HepG2 (cell line): Measurements from ENCODE around the gene SYCP2. TPM values are rescaled to one million over a fixed set of nuclear protein-coding genes. Genes with fewer than 3 reads are reported as not detected.

Experiments used
- HNF1A ChIP-seq, 2 experiments: sonication (generic) in 1 of 2; formaldehyde crosslinking in 1 of 2; IDR thresholded peaks; 2 replicates each; pipeline versions ENCODE4 v1.4.0 to v1.6.1; 2016 to 2020; ENCODE audit warnings: borderline replicate concordance in 1 of 2, low read depth in 1 of 2, mild to moderate bottlenecking in 1 of 2, missing genetic modification reagents in 1 of 2
- KLF12 ChIP-seq: sonication (generic); formaldehyde crosslinking; IDR thresholded peaks from 2 replicates; pipeline ENCODE4 v1.4.0; 2020; ENCODE audit warnings: missing genetic modification reagents, borderline replicate concordance
- MIXL1 ChIP-seq: IDR thresholded peaks from 2 replicates; pipeline ENCODE4 v1.6.1; 2016
- NONO ChIP-seq, 2 experiments: fragments of 450-650 bp in 1 of 2; sonication (generic) in 1 of 2; formaldehyde crosslinking in 1 of 2; IDR thresholded peaks in 1 of 2; conservative IDR thresholded peaks in 1 of 2; 2 replicates each; pipeline versions ENCODE4 v1.6.1 to v1.8.0; 2017 to 2022; ENCODE audit warnings: mild to moderate bottlenecking in 1 of 2, missing genetic modification reagents in 1 of 2, moderate library complexity in 1 of 2
- NRL ChIP-seq: sonication (generic); formaldehyde crosslinking; IDR thresholded peaks from 2 replicates; pipeline ENCODE4 v1.5.0; 2020; ENCODE audit warnings: missing genetic modification reagents, mild to moderate bottlenecking, moderate library complexity, borderline replicate concordance
- TBX3 ChIP-seq: fragments of 450-650 bp; IDR thresholded peaks from 2 replicates; pipeline ENCODE4 v1.6.1; 2017; ENCODE audit warnings: antibody characterized with exemption, mild to moderate bottlenecking, inconsistent platforms, borderline replicate concordance
- ZFP36L1 ChIP-seq: sonication (generic); formaldehyde crosslinking; IDR thresholded peaks from 2 replicates; pipeline ENCODE4 v1.8.0; 2022; ENCODE audit warnings: mild to moderate bottlenecking, missing genetic modification reagents, moderate library complexity
- ZNF451 ChIP-seq: sonication (generic); formaldehyde crosslinking; IDR thresholded peaks from 2 replicates; pipeline ENCODE4 v1.5.0; 2020; ENCODE audit warnings: mild to moderate bottlenecking, missing genetic modification reagents
- ZNF501 ChIP-seq: sonication (generic); formaldehyde crosslinking; IDR thresholded peaks from 2 replicates; pipeline ENCODE4 v1.5.1; 2020; ENCODE audit warnings: mild to moderate bottlenecking, moderate library complexity, missing genetic modification reagents
- ZNF552 ChIP-seq: sonication (generic); formaldehyde crosslinking; IDR thresholded peaks from 2 replicates; pipeline ENCODE4 v1.9.0; 2022; ENCODE audit warnings: missing genetic modification reagents, mild to moderate bottlenecking, borderline replicate concordance
- polyA plus RNA-seq, 8 experiments: library from polyadenylated mRNA; depleted of rRNA in 3 of 8; stranded (reverse) in 7 of 8; unstranded in 1 of 8; fragments of >200 nt; fragmentation: Illumina TruSeq in 4 of 8; extraction: Trizol in 4 of 8; gene quantifications; 2 replicates each; pipeline versions ENCODE4 v1.2.1 to v1.2.3, GENCODE V29; 2011 to 2016; ENCODE audit warnings: low read depth in 4 of 8, missing spikeins in 1 of 8, mixed read lengths in 1 of 8; ENCODE audit not compliant: insufficient read depth in 1 of 8
- total RNA-seq, 5 experiments: library from RNA; depleted of rRNA; stranded (reverse); fragments of >200 nt; fragmentation: Illumina TruSeq; extraction: Trizol; gene quantifications; 2 replicates each; pipeline ENCODE4 v1.2.3, GENCODE V29; 2016; ENCODE audit warnings: low read depth in 1 of 5
- TF ChIP-seq, protein P1 (sequence below): IDR thresholded peaks from 2 replicates; pipeline ENCODE4 v1.6.1; 2018; ENCODE audit warnings: missing genetic modification reagents, mild to moderate bottlenecking, missing compliant biosample characterization
- TF ChIP-seq, protein P2 (sequence below), 2 experiments: fragments of 450-650 bp in 1 of 2; sonication (generic) in 1 of 2; formaldehyde crosslinking in 1 of 2; IDR thresholded peaks; 2 replicates each; pipeline versions ENCODE4 v1.6.1 to v1.8.0; 2016 to 2022; ENCODE audit warnings: antibody characterized with exemption in 1 of 2, mild to moderate bottlenecking in 1 of 2, missing genetic modification reagents in 1 of 2

SYCP2 gene
- total and polyA plus RNA-seq, 2 of the 13 experiments (the other 11 are each of a cell fraction or from before 2014, with no cell fraction given) = 0.07 to 0.24 TPM

DNA sequence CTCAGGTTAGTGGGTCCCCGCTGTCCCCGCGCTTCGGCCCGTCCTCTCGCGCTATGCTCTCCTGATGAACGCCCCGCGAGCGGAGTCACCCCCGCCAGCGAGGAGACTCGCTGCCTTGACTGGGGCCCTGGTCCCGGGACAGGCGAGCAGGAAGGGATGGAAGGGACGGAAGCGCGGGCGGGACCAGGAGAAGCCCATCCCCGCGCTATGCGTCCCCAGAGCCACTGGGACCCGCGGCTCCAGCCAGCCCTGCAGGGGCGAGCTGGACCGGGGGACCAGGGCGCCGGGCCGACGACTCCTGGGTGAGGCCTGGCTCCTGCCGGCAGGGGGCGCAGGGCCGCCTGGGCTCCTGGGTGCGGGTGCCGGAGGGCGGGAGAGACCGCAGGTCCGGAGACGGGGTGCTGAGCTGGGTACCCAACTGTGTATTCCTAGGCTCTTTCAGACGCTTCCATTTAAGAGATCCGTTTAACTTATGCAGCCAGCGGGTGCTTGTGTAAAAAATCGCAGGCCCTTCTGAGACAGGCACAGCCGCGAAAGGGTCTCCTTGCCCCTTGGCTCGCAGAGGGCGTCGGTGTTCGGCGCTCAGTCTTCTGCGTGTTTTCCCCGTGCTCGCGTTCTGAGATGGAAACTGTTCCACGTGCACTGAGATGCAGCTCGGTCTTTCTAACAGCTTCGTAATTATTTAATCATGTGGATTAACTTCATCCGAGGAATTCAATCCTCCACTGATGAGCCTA, 580 bp upstream of the SYCP2 start (continued):
- TF ChIP-seq TBX3 (no peak), NONO (IDR thresholded peaks at IDR 0.05) (no peak), NONO (CRISPR knock-in tag; conservative IDR thresholded peaks at IDR 0.05) (0 out of 2 replicates have a peak, but pooled peaks have one; percentile 44), NRL (CRISPR knock-in tag) (peak; percentile 58; the same call in 1 of the 2 replicates), ZNF451 (0 out of 2 replicates have a peak, but pooled peaks have one; percentile 42), HNF1A (IDR thresholded peaks at IDR 0.05; ENCODE audit: low read depth) (no peak), HNF1A (CRISPR knock-in tag; IDR thresholded peaks at IDR 0.05; ENCODE audit: borderline replicate concordance) (0 out of 2 replicates have a peak, but pooled peaks have one; percentile 42), ZFP36L1 (CRISPR knock-in tag) (peak; percentile 64; the same call in 1 of the 2 replicates), MIXL1 (CRISPR knock-in tag) (no peak), ZNF501 (CRISPR knock-in tag) (peak; percentile 36; the same call in 1 of the 2 replicates), ZNF552 (CRISPR knock-in tag) (0 out of 2 replicates have a peak, but pooled peaks have one; percentile 21), KLF12 (CRISPR knock-in tag) (no peak)
- TF ChIP-seq, protein P1, sequence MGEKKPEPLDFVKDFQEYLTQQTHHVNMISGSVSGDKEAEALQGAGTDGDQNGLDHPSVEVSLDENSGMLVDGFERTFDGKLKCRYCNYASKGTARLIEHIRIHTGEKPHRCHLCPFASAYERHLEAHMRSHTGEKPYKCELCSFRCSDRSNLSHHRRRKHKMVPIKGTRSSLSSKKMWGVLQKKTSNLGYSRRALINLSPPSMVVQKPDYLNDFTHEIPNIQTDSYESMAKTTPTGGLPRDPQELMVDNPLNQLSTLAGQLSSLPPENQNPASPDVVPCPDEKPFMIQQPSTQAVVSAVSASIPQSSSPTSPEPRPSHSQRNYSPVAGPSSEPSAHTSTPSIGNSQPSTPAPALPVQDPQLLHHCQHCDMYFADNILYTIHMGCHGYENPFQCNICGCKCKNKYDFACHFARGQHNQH (CRISPR knock-in tag) = no peak
- TF ChIP-seq, protein P2, sequence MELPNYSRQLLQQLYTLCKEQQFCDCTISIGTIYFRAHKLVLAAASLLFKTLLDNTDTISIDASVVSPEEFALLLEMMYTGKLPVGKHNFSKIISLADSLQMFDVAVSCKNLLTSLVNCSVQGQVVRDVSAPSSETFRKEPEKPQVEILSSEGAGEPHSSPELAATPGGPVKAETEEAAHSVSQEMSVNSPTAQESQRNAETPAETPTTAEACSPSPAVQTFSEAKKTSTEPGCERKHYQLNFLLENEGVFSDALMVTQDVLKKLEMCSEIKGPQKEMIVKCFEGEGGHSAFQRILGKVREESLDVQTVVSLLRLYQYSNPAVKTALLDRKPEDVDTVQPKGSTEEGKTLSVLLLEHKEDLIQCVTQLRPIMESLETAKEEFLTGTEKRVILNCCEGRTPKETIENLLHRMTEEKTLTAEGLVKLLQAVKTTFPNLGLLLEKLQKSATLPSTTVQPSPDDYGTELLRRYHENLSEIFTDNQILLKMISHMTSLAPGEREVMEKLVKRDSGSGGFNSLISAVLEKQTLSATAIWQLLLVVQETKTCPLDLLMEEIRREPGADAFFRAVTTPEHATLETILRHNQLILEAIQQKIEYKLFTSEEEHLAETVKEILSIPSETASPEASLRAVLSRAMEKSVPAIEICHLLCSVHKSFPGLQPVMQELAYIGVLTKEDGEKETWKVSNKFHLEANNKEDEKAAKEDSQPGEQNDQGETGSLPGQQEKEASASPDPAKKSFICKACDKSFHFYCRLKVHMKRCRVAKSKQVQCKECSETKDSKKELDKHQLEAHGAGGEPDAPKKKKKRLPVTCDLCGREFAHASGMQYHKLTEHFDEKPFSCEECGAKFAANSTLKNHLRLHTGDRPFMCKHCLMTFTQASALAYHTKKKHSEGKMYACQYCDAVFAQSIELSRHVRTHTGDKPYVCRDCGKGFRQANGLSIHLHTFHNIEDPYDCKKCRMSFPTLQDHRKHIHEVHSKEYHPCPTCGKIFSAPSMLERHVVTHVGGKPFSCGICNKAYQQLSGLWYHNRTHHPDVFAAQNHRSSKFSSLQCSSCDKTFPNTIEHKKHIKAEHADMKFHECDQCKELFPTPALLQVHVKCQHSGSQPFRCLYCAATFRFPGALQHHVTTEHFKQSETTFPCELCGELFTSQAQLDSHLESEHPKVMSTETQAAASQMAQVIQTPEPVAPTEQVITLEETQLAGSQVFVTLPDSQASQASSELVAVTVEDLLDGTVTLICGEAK (IDR thresholded peaks at IDR 0.05) = no peak
- TF ChIP-seq, protein P2 (CRISPR knock-in tag; IDR thresholded peaks at IDR 0.05) = peak; percentile 53; the same call in 1 of the 2 replicates
